HG02798 (cell line): Measurements from ENCODE around the gene VTI1A.

Experiments
- ATAC-seq: cut with Tn5 transposase; IDR thresholded peaks from one replicate; pipeline ENCODE4 v1.9.1; 2021; ENCODE audit warnings: mild to moderate bottlenecking; ENCODE audit not compliant: unreplicated experiment, poor library complexity

VTI1A gene

DNA sequence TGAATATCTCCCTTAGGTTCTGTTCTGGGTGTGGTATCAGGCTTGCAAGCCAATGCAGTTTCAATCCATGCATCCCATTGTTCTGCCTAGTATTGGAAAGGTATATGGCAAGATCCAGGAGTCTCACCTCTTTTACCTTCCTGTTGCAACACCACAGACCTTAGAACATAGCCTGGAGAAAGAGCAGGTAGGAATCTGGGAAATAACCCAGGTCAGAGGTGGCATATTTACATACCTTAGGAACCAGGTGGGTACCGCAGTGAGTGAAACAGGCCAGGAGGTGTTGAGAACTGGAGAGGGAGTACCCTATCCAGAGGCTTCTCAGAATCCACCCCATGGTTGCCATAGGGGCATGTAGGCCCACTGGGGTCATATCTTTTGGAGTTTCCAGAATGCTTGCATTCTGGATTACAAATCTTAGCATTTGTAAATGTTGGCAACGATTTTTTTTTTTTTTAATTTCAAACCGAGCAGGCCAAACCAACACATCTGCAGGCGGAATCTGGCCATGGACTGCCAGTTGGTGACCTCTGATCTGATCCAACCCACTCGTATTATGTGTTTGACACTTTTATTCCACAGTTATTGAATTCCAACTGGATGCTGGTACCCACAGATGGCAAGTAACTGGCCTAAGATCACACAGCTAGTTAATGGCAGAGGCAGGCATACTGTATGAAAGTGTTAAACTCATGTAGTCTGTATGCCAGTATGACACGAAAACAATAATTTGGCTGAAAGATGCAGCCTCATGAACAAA is 322.8 kb downstream of the VTI1A start:
- no peak for ATAC-seq

DNA sequence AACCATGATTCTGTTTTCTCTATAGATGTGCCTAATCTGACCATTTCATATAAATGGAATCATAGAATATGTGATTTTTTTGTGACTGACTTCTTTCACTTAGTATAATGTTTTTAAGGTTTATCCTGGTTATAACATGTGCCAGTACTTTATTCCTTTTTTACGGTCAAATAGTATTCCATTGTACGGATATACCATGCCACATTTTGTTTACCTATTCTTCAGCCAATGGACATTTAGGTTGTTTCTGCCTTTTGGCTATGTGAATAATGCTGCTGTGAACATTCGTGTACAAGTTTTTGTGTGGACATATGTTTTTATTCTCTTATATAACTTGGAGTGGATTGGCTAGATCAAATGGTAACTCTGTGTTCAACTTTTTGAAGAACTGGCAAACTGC is 324.7 kb downstream of the VTI1A start:
- no peak for ATAC-seq

DNA sequence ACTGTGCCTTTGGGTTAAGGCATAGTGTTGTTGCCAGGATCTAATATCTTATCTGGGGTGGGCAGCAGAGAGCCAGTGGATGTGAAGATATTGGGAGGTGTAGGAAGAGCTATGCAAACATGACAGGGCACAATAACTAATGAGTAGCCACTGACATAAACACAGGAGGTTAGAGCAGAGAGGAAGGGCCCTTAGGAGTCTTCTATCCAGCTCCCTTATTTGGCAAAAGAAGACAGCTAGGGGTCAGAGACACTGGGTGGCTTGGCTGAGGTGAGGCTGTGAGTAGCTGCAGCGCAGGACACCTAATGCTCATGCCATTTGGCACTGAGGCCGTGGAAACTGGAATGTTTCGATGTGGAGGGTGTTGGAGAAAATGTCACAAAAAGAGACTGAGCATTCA is 326.8 kb downstream of the VTI1A start:
- no peak for ATAC-seq

DNA sequence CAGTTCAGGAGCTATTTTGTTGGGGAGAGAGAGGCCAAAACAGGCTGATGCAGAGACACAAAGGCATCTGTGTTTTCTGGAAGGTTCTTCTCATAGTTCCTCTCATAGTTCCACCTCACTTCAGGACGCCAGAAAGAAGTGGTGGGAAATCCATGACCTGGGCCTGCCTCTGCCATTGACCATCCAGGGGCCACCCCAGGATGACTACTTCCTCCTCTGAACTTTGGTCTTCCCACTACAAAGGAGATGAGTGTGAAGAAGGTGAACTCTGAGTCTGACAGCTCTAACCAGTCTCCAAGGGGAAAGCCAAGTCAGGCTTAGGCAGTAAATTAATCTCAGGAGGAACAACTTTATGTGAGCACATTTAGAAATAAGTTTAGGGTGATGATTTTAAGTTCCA is 327.2 kb downstream of the VTI1A start:
- ATAC-seq = no peak

DNA sequence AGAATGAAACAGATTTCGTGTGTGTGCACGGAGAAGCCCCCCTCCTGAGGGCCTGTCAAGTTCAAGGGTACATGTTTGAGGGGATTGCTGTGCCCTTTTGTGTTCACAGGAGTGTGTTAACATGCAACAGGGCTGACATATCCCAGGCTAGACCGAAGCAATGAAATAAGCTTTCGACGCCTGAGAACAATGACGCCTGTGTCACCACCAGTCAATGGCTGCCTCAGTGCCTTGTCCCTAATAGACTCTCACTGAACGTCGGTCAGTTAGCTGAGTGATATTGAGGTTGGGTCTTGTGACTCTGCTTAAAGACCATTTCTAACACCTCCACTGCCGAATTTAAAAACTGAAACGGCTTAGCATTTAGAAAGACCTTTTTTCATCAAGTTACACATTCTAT is 327.8 kb downstream of the VTI1A start:
- ATAC-seq = no peak

DNA sequence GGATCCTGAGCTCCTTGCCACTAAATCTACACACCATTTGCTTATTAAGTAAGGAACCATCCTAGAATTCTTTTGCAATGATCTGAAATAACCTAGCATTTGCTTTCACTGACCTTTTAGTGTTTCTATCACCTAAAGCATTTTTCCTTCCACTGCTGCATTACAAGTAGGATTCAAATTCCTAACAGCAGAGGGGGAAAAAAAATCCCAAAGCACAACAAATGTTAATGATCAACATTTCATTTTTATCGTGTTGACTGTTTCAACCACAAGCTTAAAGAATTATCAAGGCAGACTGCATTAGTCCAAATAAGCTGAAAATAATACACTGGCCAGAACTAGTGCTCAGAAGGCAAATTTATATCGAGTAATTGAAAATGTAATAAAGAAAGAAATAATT is 328.4 kb downstream of the VTI1A start:
- ATAC-seq = no peak

DNA sequence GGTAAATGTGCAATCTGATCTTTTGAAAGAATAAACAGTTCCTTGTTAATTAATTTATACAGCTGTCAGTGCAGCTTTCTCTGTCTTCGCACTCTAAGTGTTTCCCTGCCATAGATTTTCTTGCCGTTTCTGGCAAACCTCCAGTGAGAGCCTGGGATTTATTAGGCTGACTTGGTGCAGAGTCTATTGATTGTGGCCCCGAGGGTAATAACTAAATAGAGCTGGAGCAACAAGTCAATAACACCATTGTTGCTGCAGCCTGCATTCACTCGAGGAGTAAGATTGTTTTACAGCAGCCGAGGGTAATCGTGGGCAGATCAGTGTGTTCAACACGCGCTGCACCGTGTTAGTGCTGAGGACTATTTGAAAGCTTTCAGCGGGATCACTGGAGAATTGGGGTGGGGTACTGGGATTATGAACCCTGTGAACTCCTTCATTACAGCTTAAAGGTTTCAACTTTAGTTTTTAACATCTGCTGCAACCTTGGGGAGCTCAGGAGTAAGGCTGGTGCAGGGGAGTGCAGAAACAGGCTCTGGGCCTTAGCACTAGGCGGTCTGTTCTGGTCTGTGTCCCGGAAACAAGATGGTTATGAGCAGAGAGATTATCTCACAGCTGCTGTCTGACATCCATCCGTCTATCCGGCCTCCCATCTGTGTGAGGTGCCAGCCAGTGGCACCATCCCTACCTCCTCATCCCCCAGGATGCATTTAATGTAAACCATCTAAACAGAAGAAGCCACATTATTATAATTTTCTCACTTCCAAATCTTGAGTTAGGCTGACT is 329.1 kb downstream of the VTI1A start:
- no peak for ATAC-seq

DNA sequence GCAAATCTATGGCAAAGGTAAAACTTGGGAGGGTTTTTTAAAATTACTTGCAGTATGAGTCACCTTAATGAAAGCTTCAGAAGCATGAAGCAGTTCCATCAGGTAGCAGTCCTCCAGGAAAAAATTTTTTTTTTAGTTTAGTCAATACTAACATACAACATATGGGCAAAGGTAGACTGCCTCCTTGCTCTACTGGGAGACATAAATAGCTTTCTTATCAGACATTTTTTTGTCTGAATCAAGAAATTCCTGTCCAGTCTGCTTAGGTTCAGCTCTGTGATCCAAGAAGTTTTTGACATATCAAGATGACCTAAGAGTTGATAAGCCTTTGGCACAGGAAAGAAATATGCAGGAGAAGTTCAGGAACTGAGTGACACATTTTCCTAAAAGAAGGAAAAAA is 331.6 kb downstream of the VTI1A start:
- no peak for ATAC-seq

DNA sequence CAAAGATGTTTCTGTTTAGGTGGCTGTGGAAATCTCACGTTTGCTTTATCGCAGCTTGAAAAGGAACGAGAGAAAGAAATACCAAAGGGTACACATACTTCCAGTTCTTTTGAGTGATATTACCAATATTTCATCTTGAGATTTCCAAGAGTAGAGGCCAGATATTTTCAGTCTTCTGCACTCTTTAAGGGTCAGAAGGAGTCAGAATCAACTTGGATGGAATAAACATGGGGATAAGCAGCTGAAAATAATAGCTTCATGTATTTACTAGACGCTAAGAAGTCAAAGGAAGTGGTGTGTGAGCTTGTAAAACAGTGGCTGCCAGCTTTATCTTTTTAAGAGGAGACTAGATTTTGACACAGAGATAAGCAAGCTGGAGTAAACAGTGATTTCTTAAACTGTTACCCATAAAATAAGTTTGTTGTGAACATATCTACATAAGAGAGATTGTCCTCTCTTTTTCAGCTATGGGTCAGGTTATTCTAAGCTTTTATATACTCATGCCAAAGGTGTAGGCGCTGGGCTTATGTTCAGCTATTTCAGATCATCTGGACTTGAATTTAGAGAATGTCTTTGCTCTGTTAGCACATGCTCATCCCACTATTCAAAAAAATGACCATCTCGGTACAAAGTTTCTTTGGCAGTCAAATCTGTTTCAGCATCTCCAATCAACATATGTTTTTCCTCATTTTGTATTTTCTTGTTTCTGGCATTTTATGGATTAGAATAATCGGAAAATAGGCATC is 332.2 kb downstream of the VTI1A start:
- no peak for ATAC-seq

DNA sequence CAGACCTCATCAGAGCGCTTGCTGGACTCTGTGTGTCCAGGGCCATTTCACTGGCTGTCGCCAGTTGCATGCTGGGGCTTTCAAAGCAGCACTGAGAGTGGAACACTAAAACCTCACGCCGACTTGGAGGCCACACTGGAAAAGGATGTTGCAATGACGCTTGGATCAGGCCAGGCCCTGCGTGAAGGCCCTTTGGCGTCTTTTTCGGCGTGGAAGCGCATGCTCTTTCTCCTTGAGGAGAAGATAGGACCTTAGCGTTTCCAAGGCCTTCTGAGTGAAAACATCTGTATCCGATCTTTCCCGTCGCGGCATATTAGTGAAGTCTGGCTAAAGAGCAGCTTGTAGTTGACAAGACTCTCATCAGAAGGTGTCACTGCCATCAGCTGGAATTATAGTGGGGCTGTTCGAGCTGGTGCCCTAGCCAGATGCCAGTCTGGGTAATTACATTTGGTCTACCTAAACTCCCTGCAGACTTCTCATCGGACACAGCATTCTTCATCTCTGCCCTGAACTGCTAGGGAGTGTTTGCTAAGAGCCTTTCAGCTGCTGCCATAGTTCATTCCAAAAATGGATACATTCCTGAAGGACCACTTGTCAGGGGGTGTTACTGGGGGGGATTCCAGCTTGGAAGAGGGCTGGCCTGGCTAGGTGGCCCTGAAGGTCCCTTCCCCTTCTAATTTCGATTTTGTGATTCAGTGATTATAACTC is 335.3 kb downstream of the VTI1A start:
- no peak for ATAC-seq

DNA sequence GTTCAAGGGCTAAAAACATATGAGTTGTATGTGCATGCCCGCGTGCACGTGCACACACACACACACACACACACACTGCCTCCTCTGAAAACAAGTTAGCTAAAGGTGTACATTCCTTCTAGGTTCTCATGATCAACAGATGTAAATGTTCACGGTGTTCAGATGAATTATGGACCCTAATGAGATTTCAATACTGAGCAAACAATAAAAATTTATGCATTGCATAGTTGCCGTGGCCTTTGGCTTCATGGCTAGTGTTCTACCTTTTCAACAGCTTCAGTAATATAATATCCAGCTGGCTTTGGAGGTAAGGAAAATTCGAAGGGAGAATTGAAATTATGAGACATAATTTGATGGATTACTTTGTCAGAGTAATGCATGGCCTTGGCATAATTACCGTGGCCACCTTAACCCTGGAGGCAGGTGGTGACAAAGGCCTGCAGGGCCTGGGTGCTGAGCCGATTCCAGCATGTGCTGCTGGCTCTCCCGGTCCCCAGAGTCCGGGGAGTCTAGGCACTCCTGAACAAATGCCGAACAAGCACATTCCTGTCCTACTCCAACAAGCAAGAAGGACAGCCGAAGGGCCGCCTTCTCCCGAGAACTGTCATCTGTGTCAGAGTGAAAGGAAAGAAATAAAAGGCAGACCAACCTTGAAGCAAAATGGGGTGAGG is 336.5 kb downstream of the VTI1A start:
- no peak for ATAC-seq

DNA sequence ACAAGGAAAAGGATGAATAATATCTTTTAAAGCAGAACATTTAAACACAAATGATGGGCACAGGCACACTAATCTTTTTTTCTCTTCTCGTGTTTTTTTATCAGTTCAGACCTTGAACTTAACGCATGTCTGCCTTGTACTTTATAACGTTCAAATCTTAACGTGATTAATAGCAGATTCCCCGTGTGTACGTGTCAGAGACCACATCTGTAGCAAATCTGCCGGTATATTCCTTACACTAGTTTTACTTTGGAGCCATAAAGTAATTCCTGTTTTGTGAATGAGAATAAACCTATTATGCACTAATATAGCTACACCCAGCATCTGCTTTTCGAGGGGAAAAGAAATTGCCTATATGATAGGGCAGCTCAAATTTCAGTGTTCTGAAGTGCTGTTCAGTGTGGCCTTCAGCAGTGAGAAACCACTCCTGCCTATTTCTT is 337.0 kb downstream of the VTI1A start:
- ATAC-seq = no peak

DNA sequence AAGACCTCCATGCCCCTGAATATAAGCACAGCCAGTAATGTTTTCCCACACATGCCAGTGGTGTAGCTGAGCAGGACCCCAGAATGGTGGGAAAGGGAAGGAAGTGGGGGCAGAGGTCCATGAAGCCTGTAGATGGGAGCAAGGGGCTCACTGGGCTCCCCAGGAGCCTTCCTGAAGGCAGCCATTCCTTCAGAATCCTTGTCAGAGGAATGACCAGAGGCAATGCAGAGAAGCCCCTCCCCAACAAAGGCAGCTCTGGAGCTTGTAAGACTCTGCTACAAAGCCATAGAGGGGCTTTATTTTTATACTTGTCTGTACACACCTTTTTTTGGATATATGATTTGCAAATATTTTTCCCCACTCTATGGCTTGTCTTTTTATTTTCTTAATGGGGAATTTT is 338.1 kb downstream of the VTI1A start:
- no peak for ATAC-seq

DNA sequence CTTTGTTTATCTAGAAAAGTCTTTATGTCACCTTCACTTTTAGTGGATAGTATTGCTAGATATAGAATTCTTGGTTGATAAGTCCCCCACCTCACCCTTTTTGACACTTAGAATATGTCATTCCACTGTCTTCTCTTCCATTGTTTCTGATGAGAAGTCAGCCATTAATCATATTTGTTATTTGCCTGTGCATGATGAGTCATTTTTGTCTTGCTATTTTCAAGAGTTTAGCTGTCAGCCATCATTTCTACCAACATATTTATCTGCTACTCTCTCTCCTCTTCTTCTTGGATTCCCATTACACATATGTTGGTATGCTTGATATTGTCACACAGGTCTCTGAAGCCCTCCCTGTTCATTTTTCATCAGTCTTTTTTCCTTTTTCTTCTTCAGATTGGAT is 342.2 kb downstream of the VTI1A start:
- no peak for ATAC-seq

DNA sequence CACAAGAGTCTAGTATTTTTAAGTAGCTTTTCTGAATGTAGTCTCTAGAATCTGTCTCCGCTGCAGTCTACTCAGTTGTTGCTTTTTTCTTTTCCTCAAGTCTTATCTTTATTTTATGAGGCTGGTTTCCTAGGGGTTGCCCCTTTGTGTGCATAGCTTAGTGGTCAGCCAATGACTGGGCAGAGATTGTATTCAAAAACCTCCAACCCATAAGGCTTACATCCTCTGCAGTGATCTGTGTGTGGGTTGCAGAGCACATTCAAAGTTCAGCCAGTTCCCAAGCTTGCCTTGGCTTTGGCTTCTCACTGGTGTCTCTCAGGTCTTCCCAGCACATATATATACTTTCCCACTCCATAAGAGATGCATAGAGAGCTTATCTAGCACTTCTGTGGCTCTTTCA is 343.0 kb downstream of the VTI1A start:
- no peak for ATAC-seq

DNA sequence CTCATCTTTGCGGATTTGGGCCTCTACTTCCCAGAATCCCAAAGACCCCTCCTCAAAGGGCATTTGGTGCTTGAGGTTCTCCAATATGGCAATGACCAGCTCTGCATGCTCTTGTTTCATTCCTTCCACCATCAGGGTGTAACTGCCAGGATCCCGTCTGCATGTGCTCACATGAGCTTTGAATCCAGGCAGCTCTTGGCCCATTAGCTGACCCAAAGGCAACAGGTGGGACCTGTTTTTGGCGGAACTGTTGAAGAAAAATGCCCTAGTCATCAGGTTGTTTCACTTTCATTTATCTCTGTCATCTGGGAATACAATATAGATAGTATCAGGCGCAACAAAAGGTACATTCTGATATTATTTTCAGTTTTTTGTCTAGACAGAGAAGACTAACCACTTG is 343.9 kb downstream of the VTI1A start:
- ATAC-seq = no peak

DNA sequence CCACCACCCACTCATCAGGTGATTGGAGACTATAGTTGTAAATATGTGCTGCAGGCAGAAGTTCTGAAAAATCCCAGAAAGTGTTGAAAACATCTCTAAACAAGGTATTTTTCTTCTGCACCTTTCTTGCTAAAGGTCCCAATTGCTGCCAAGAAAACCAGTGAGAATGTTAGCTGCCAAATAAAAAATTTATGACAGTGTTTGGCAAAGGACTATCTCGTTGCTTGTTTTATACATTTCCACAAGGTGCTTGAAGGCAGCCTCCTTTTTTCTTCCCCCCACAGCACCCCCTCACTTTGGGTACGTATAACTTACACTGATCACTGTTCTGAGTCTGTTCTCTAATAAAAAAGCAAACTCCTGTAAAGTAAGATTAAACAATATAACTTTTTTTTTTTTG is 344.4 kb downstream of the VTI1A start:
- ATAC-seq = no peak

DNA sequence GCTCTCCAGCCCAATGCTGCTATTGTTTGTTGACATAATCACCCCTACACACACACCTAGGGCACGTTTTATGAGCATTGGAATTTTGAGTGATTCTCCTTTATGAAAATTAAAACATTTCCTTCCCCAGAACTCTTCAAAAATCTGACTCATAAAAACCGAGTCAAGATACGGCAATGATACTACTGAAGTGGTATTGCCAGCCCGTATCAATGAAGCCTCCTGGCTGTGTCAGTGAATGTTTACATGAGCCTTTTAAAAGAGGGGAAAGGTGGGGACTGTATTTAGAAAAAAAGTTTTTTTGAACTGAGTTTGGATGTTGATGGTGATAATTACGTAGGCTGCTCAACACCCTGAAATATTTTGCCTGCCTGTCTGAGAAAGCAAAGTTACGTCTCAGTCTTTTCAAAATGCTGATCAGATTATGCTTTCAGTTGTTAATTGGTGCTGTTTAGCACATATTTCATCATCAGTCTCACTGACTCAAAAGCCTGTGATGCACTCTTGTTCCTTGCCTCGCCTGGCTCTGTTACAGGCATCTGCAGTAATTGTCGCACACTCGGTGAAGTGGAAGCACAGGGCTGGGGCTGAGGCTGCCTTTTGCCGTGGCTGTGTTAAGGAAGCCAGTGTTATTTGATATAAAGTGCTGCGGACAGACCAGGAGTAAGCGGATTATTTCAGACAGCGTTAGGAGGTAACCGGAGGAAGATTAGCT is 345.6 kb downstream of the VTI1A start:
- ATAC-seq = no peak

DNA sequence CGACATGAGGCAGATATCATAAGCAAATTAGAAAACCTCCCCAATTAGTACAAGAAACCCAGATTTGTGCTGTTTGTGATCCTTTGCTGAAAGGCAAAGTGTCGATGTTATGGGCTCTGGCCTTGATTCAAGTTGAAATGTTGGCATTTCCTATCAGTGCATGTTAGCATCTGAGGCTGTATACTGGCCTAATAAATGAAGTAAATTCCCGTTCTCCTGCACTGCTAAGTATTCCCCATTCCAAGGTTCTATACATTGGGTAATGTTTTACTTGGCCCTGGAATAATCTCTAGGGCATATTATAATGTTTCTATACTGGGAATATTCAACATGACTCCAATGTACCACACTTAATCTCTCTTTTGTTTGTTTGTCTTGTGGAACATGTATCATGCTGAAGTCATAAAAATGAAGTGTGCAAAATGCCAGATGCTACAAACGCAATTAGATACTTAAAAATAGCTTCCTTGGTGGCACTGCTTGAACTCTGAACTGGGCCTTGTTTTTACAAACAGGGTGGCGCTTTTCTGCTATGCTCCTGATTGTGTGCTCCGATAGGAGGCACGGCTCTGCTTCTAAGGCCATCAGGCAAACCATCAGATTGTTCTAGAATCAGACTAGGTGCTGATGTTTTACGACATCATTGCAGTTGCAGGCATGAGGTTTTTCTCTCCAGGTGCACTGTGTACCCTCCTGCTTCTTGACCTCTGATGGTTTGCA is 346.3 kb downstream of the VTI1A start:
- no peak for ATAC-seq
